AG04450 (cell line): ENCODE results near the gene KNDC1. TPM values are rescaled to one million over a fixed set of nuclear protein-coding genes. Genes with fewer than 3 reads are reported as not detected.

Experiments used
- CTCF ChIA-PET: fragments of 300-600, 350-600 bp; formaldehyde crosslinking; extraction: SDS; loops from one replicate; lab custom pipeline; 2022; ENCODE audit warnings: antibody characterized with exemption, inconsistent platforms; lab: Charles Lee
- POLR2A ChIA-PET: fragments of 350-600 bp; formaldehyde crosslinking; extraction: SDS; loops from one replicate; lab custom pipeline; 2021; ENCODE audit warnings: antibody characterized with exemption, inconsistent platforms; lab: Yijun Ruan, JAX
- DNase-seq: peaks from one replicate; pipeline ENCODE4 v3.0.0-alpha.2; 2011; ENCODE audit warnings: low read depth, low spot score
- H3K27ac ChIP-seq: one replicate; pipeline ENCODE4 v1.5.1; 2012; ENCODE audit warnings: low read depth, low read length, control low read depth
- H3K27me3 ChIP-seq: one replicate; pipeline ENCODE4 v1.6.0; 2012; ENCODE audit warnings: low read length; ENCODE audit not compliant: control insufficient read depth, insufficient read depth
- H3K4me3 ChIP-seq: 2 replicates; pipeline ENCODE4 v1.5.1; 2011; ENCODE audit warnings: mild to moderate bottlenecking, low read depth, low read length, control low read depth
- H3K9me3 ChIP-seq: 2 replicates; pipeline ENCODE4 v1.5.1; 2012; ENCODE audit warnings: low read length; ENCODE audit not compliant: control insufficient read depth, insufficient read depth
- polyA plus RNA-seq: library from polyadenylated mRNA; depleted of rRNA; stranded (reverse); fragments of >200 nt; gene quantifications from 2 replicates; pipeline ENCODE4 v1.2.3, GENCODE V29; 2011
- TF ChIP-seq, protein P1 (sequence below): IDR thresholded peaks from 2 replicates; pipeline ENCODE4 v1.5.1; 2011; ENCODE audit warnings: low read depth, low read length, control low read depth, inconsistent platforms

Gene KNDC1
- polyA plus RNA-seq, 1 experiment, result 0.46 TPM

DNA sequence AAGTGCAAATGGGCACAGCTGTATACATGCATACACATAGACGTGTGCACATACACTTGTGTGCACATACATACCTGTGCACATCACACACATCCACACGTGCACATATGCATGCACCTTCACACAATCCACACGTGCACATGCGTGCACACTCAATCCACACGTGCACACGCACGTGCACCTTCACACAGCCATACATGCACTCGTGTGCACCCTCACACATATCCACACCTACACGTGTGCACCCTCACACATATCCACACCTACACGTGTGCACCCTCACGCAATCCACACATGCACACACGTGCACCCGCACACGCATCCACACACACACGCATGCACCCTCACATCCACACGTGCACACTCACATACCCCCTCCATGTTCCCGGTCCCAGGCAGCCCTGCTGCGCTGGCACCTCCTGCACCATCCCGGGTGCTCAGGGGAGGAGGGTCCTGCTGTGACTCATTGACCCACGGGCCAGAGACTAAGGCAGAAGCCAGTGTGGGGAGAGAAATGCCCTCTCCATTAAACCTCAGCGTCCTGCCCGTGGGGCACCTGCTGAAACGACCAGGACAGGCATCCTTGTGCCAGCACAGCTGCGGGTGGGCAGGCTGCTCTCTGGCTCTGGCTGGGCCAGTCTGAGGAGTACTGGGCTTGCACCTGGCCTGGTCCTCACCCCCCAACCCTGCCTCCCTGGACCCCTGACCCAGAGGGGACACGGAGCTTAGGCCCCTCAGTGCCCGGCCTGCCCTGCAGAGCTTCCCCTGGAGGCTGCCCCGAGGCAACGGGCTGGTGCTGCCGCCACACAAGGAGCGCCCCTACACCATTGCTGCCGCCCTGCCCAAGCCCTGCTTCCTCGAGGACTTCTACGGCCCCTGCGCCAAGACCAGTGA is 52.2 kb downstream of the KNDC1 start:
- DNase-seq, result no peak
- no peaks in the 10 kb centered on the region for H3K27me3 ChIP-seq
- peaks cover 89% of the 10 kb centered on the region for H3K9me3 ChIP-seq
- CTCF ChIA-PET, result no interaction called here
- POLR2A ChIA-PET, result no interaction called here
- no peak overlapping the region for H3K27ac ChIP-seq
- TF ChIP-seq, protein P1, sequence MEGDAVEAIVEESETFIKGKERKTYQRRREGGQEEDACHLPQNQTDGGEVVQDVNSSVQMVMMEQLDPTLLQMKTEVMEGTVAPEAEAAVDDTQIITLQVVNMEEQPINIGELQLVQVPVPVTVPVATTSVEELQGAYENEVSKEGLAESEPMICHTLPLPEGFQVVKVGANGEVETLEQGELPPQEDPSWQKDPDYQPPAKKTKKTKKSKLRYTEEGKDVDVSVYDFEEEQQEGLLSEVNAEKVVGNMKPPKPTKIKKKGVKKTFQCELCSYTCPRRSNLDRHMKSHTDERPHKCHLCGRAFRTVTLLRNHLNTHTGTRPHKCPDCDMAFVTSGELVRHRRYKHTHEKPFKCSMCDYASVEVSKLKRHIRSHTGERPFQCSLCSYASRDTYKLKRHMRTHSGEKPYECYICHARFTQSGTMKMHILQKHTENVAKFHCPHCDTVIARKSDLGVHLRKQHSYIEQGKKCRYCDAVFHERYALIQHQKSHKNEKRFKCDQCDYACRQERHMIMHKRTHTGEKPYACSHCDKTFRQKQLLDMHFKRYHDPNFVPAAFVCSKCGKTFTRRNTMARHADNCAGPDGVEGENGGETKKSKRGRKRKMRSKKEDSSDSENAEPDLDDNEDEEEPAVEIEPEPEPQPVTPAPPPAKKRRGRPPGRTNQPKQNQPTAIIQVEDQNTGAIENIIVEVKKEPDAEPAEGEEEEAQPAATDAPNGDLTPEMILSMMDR, result no peak
- no peak overlapping the region for H3K4me3 ChIP-seq

DNA sequence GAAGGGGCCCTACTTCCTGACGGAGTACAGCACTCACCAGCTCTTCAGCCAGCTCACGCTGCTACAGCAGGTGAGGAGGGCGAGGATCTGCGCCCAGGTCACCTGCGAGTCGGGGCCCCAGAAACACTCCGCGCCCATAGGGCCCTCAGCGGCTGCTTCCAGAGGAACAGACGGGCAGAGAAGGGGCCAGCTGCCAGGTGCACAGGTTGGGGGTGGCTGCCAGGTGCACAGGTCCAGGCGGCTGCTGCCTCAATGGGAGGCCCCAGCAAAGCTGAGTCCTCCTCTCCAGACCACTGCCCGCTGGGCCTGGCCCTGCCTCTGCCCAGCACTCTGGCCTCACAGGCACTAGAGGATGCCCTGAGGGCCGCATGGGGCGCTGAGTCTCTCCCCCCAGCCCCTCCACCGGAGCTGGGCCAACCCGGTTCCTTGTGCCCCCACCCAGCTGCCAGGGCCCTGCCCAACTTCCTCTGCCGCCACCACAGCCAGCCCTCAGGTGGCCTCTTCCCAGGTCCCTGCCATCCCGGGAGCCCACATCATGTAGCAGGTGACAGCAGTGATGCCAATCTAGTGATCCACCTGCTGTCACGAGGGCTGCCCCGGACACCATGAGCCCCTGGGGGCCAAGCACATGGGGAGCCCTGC is 53.0 kb downstream of the KNDC1 start:
- CTCF ChIA-PET, result no interaction called here
- Histone ChIP-seq H3K4me3 (no peak overlapping the region), H3K27ac (no peak overlapping the region), H3K27me3 (no peaks in the 10 kb centered on the region), H3K9me3 (peaks cover 83% of the 10 kb centered on the region)
- no peak for DNase-seq
- POLR2A ChIA-PET, result no interaction called here
- TF ChIP-seq, protein P1, result no peak

DNA sequence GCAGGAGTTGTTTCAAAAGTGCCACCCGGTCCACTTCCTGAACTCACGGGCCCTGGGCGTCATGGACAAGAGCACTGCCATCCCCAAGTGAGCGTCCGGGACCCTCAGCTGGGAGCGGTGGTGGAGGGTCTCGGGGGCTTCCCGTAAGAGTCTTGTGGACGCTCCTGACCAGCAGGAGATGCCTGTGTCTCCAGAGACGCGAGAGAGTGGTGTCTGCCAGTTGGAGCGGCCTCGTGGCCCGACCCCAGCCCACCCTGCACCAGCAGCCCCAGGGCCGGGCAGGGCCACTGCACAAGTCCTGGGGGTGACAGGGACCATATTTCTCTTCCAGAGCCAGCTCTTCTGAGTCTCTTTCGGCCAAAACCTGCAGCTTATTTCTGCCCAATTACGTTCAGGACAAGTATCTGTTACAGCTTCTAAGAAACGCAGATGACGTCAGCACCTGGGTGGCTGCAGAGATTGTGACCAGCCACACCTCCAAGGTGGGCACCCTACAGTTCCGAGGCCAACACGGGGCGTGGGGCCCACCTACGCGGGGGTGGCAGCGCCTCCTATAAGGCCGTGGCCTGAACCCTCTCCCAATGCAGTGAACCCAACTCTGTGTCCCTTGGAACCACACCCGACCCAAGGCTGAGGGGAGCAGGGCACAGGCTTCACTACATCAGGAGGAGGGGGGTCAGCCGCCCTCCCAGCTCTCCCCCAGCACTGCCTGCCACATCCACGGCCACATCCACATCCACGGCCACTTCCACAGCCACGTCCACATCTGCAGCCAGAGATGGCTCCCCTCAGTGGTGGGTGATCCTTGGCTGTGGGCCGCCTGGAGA is 53.8 kb downstream of the KNDC1 start:
- Histone ChIP-seq H3K9me3 (peaks cover 83% of the 10 kb centered on the region), H3K27ac (no peak overlapping the region), H3K4me3 (no peak overlapping the region), H3K27me3 (no peaks in the 10 kb centered on the region)
- DNase-seq, result no peak
- ChIA-PET CTCF (no interaction called here), POLR2A (no interaction called here)
- TF ChIP-seq, protein P1, result no peak

GRCh38 chr10:133214468-133215410 is 54.7 kb downstream of the KNDC1 start:
- DNase-seq, result no peak
- Histone ChIP-seq H3K9me3 (peaks cover 83% of the 10 kb centered on the region), H3K4me3 (no peak overlapping the region), H3K27me3 (no peaks in the 10 kb centered on the region), H3K27ac (no peak overlapping the region)
- ChIA-PET CTCF (no interaction called here), POLR2A (no interaction called here)
- TF ChIP-seq, protein P1, result no peak
